K562 (cell line): ENCODE results near the gene CADM2. TPM values are rescaled to one million over a fixed set of nuclear protein-coding genes. Genes with fewer than 3 reads are reported as not detected.

Experiments used
- ATAC-seq: fragments of 200-7000 bp; cut with Tn5 transposase; 3 replicates; pipeline ENCODE4 v1.9.1; 2020; ENCODE audit warnings: moderate library complexity
- BruUV-seq: library from RNA; stranded (reverse); fragments of 400-500 nt; replicated peaks from 2 replicates; lab custom pipeline; 2021; lab: Mats Ljungman, UMichigan
- CTCF ChIA-PET: fragments of 300-600 bp; formaldehyde crosslinking; extraction: SDS; loops from one replicate; lab custom pipeline; 2021; ENCODE audit warnings: low intra/inter-chr PET ratio; lab: Yijun Ruan, JAX
- POLR2A ChIA-PET: fragments of 300-600, 350-650 bp; sonication (Branson Sonifier 250); formaldehyde crosslinking; extraction: SDS; loops from one replicate; lab custom pipeline; 2021; ENCODE audit warnings: antibody characterized with exemption, inconsistent platforms; lab: Yijun Ruan, JAX
- DNase-seq, 4 experiments: peaks; one replicate each; pipeline versions ENCODE4 v3.0.0 to v3.0.0-alpha.2; 2011 to 2018; ENCODE audit warnings: low spot score in 3 of 4, mixed read lengths in 3 of 4; ENCODE audit errors: extremely low read depth in 1 of 4
- FAIRE-seq: peaks from 2 replicates; lab custom pipeline; 2011; peaks lifted over from hg19 to GRCh38; lab: Jason Lieb, UNC
- H2AFZ ChIP-seq: 2 replicates; pipeline ENCODE4 v1.6.0; 2011; ENCODE audit warnings: low read depth, low read length, control low read depth, inconsistent platforms
- H3K27ac ChIP-seq: fragments of 200-600 bp; 3 replicates; pipeline ENCODE4 v1.8.0; 2011; ENCODE audit warnings: low read depth, mild to moderate bottlenecking, control low read depth, inconsistent platforms, low read length, moderate library complexity, mixed read lengths; ENCODE audit errors: extremely low read depth
- H3K27me3 ChIP-seq, 2 experiments: fragments of 300-600 bp in 1 of 2; 2 replicates in 1 of 2; 3 replicates in 1 of 2; pipeline versions ENCODE4 v1.6.0 to v1.8.0; 2011; ENCODE audit warnings: inconsistent platforms in 2 of 2, low read length in 2 of 2, mild to moderate bottlenecking in 1 of 2, mixed read lengths in 1 of 2, moderate library complexity in 1 of 2; ENCODE audit not compliant: control insufficient read depth in 2 of 2, insufficient read depth in 2 of 2
- H3K36me3 ChIP-seq: fragments of 300-600 bp; 3 replicates; pipeline ENCODE4 v1.8.0; 2011; ENCODE audit warnings: mild to moderate bottlenecking, low read length, inconsistent platforms; ENCODE audit not compliant: control insufficient read depth, insufficient read depth
- H3K4me1 ChIP-seq, 2 experiments: fragments of 200-600 bp in 1 of 2; replicated peaks in 1 of 2; 2 replicates in 1 of 2; 3 replicates in 1 of 2; pipeline versions ENCODE4 v1.5.1 to v1.8.0; 2011; ENCODE audit warnings: inconsistent platforms in 2 of 2, low read length in 2 of 2, mild to moderate bottlenecking in 1 of 2, mixed read lengths in 1 of 2, moderate library complexity in 1 of 2; ENCODE audit not compliant: control insufficient read depth in 2 of 2, insufficient read depth in 2 of 2
- H3K4me2 ChIP-seq: 2 replicates; pipeline ENCODE4 v1.6.1; 2011; ENCODE audit warnings: low read length, control low read depth, inconsistent platforms, mixed read lengths; ENCODE audit not compliant: insufficient read depth
- H3K4me3 ChIP-seq: fragments of 200-600 bp; sonication (generic), shearing (Covaris generic); 2 replicates; pipeline ENCODE4 v1.5.1; 2016; ENCODE audit warnings: control low read depth, inconsistent platforms
- H3K79me2 ChIP-seq: fragments of 200-600 bp; 3 replicates; pipeline ENCODE4 v1.8.0; 2011; ENCODE audit warnings: low read length, inconsistent platforms; ENCODE audit not compliant: control insufficient read depth, insufficient read depth
- H3K9ac ChIP-seq, 2 experiments: 2 replicates each; pipeline versions ENCODE4 v1.6.0 to v1.6.1; 2011; ENCODE audit warnings: low read depth in 2 of 2, low read length in 2 of 2, control low read depth in 1 of 2, inconsistent platforms in 1 of 2, mild to moderate bottlenecking in 1 of 2, mixed read lengths in 1 of 2; ENCODE audit not compliant: insufficient read depth in 1 of 2
- H3K9me1 ChIP-seq: one replicate; pipeline ENCODE4 v1.6.0; 2011; ENCODE audit warnings: inconsistent platforms, mild to moderate bottlenecking, low read length, moderate library complexity; ENCODE audit not compliant: control insufficient read depth, insufficient read depth
- H3K9me3 ChIP-seq: replicated peaks from 2 replicates; pipeline ENCODE4 v1.5.1; 2011; ENCODE audit warnings: low read depth, low read length, inconsistent platforms; ENCODE audit not compliant: control insufficient read depth, insufficient read depth
- H4K20me1 ChIP-seq: replicated peaks from 2 replicates; pipeline ENCODE4 v1.6.1; 2011; ENCODE audit warnings: low read length, inconsistent platforms, mixed read lengths; ENCODE audit not compliant: control insufficient read depth, insufficient read depth
- HMG20B ChIP-seq: fragments of 250-450 bp; sonication (Bioruptor Pico); IDR thresholded peaks from 2 replicates; pipeline ENCODE4 v1.5.0; 2021; ENCODE audit warnings: mild to moderate bottlenecking
- MITF ChIP-seq: IDR thresholded peaks from 2 replicates; pipeline ENCODE4 v1.6.1; 2014; ENCODE audit warnings: antibody characterized with exemption
- SNRNP70 ChIP-seq: fragments of 200-400 bp; formaldehyde crosslinking; optimal IDR thresholded peaks from 2 replicates; pipeline ENCODE3; 2017; ENCODE audit warnings: low read depth, low read length
- STAT5A ChIP-seq: IDR thresholded peaks from 2 replicates; pipeline ENCODE4 v1.6.1; 2012; ENCODE audit warnings: low read length, inconsistent platforms, borderline replicate concordance
- WHSC1 ChIP-seq: IDR thresholded peaks from one replicate; pipeline ENCODE4 v1.6.1; 2012; ENCODE audit warnings: low read length, control low read depth, inconsistent platforms
- WGBS: fragments of 100-300 bp; shearing (Covaris generic); methylation state at CpG from one replicate; pipeline ENCODE4 v1.1.6; 2016; ENCODE audit warnings: low coverage, mixed read lengths; ENCODE audit not compliant: insufficient coverage; ENCODE audit errors: missing lambda C conversion rate; 5-methylcytosine and 5-hydroxymethylcytosine counted together
- in situ Hi-C: fragments of 300-500 bp; cut with MboI; formaldehyde crosslinking; loops from 4 replicates; pipeline ENCODE4 v1.15.0; 2018; ENCODE audit warnings: inconsistent platforms, mixed read lengths
- intact Hi-C: fragments of 100-400 bp; cut with micrococcal nuclease; formaldehyde crosslinking; loops from 2 replicates; pipeline ENCODE4 v1.14.2; 2022
- polyA plus RNA-seq, 8 experiments: library from polyadenylated mRNA; depleted of rRNA in 4 of 8; stranded (reverse) in 5 of 8; unstranded in 3 of 8; fragments of >200 nt; fragmentation: Nextera tagmentation in 2 of 8; fragmentation: Illumina TruSeq in 1 of 8; extraction: Ambion mirVana in 2 of 8; extraction: Trizol in 1 of 8; gene quantifications; 2 replicates each; pipeline versions ENCODE4 v1.2.1 to v1.2.3, GENCODE V29; 2011 to 2014; ENCODE audit warnings: inconsistent platforms in 1 of 8, missing spikeins in 1 of 8
- total RNA-seq, 7 experiments: library from RNA; depleted of rRNA in 6 of 7; stranded (reverse); fragments of >200 nt in 6 of 7; fragmentation: Illumina TruSeq in 2 of 7; extraction: Trizol in 2 of 7; gene quantifications; 2 replicates each; pipeline versions ENCODE4 v1.2.1 to v1.2.3, GENCODE V29; 2011 to 2021; ENCODE audit warnings: low replicate concordance in 1 of 7
- TF ChIP-seq, protein P1 (sequence below): fragments of 250-450 bp; sonication (Bioruptor Pico); IDR thresholded peaks from 2 replicates; pipeline ENCODE4 v1.4.0; 2020; ENCODE audit warnings: mild to moderate bottlenecking, moderate library complexity
- TF ChIP-seq, protein P2 (sequence below): fragments of 450-650 bp; IDR thresholded peaks from 2 replicates; pipeline ENCODE4 v1.6.1; 2016

Gene CADM2
- total and polyA plus RNA-seq, 9 of the 15 experiments (the other 6 are each of a cell fraction or from before 2014, with no cell fraction given) = 0.11 to 3.2 (median 0.95) TPM

DNA sequence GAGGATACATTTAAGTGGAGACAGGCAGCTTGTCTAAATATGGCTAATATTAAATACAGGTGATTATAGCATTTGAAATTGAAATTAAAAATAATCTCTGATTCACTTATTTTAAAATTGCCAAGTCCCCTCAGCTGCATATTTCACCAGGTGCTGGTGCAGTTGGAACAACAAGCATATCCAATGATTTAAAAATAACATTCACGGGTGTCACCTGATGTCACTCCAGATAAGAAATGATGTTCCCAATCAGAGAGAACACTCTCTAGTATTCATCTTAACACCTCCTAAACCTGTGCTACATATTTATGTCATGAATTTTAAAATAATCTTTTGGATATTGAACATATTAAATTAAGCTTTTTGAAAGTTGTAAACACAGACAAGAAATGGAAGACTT, 249.9 kb downstream of the CADM2 start:
- Histone ChIP-seq H4K20me1 (no peaks in the 10 kb centered on the region), H3K9me1 (no peaks in the 10 kb centered on the region), H3K4me3 (no peak overlapping the region), H3K79me2 (no peaks in the 10 kb centered on the region), H2AFZ (no peak overlapping the region), H3K4me1 (no peaks in the 10 kb centered on the region), H3K9me3 (no peaks in the 10 kb centered on the region)
- no TSS peak for BruUV-seq
- DNase-seq = no peak
- TF ChIP-seq, protein P1, sequence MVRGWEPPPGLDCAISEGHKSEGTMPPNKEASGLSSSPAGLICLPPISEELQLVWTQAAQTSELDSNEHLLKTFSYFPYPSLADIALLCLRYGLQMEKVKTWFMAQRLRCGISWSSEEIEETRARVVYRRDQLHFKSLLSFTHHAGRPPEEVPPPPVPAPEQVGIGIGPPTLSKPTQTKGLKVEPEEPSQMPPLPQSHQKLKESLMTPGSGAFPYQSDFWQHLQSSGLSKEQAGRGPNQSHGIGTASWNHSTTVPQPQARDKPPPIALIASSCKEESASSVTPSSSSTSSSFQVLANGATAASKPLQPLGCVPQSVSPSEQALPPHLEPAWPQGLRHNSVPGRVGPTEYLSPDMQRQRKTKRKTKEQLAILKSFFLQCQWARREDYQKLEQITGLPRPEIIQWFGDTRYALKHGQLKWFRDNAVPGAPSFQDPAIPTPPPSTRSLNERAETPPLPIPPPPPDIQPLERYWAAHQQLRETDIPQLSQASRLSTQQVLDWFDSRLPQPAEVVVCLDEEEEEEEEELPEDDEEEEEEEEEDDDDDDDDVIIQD (CRISPR knock-in tag) = no peak
- TF ChIP-seq WHSC1 = no peak
- no peak for TF ChIP-seq MITF
- no peak for TF ChIP-seq HMG20B (CRISPR knock-in tag)
- TF ChIP-seq SNRNP70 = no peak
- TF ChIP-seq STAT5A = no peak
- TF ChIP-seq, protein P2, sequence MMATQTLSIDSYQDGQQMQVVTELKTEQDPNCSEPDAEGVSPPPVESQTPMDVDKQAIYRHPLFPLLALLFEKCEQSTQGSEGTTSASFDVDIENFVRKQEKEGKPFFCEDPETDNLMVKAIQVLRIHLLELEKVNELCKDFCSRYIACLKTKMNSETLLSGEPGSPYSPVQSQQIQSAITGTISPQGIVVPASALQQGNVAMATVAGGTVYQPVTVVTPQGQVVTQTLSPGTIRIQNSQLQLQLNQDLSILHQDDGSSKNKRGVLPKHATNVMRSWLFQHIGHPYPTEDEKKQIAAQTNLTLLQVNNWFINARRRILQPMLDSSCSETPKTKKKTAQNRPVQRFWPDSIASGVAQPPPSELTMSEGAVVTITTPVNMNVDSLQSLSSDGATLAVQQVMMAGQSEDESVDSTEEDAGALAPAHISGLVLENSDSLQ = no peak
- TF ChIP-seq, all 486 proteins: peak for 0
- Histone ChIP-seq H3K36me3 (no peaks in the 10 kb centered on the region), H3K4me2 (no peak overlapping the region), H3K27ac (no peak overlapping the region), H3K9ac (no peak overlapping the region), H3K27me3 (no peaks in the 10 kb centered on the region)
- in situ Hi-C loops = no loop called here
- intact Hi-C loops = no loop called here
- WGBS = 0% methylated on average over 1 of the region's 1 CpG
- FAIRE-seq (no peak), ATAC-seq (no peak)
- POLR2A ChIA-PET = no interaction called here
- CTCF ChIA-PET = no interaction called here
